HG02870 (cell line): Measurements from ENCODE around the gene THBS3.
A peak's percentile ranks its signal among the peaks of the same experiment; 100 is the strongest.
"Not testable (repeated sequence)": the region's sequence is repeated elsewhere in the genome, so short reads cannot be mapped to it uniquely, and the experiment has no call there.

ENCODE experiments used
- ATAC-seq: cut with Tn5 transposase; IDR thresholded peaks from one replicate; pipeline ENCODE4 v1.9.1; 2021; ENCODE audit warnings: mild to moderate bottlenecking, moderate library complexity; ENCODE audit not compliant: unreplicated experiment

THBS3 gene

GRCh38 chr1:155235375-155235774, 27.7 kb upstream of the THBS3 start:
- ATAC-seq, result not testable (repeated sequence)

- ATAC-seq, result not testable (repeated sequence)
Observed at GRCh38 chr1:155233502-155233901, 25.8 kb upstream of the THBS3 start.

- not testable (repeated sequence) for ATAC-seq
Observed at GRCh38 chr1:155232001-155232978, 24.6 kb upstream of the THBS3 start.

- ATAC-seq, result not testable (repeated sequence)
Observed at GRCh38 chr1:155231302-155231701, 23.6 kb upstream of the THBS3 start.

GRCh38 chr1:155228096-155228427, 20.4 kb upstream of the THBS3 start:
- no peak for ATAC-seq

GRCh38 chr1:155227261-155228095, 19.8 kb upstream of the THBS3 start:
- peak; percentile 89 for ATAC-seq

GRCh38 chr1:155226910-155227260, 19.2 kb upstream of the THBS3 start:
- ATAC-seq, result no peak

GRCh38 chr1:155226188-155226909, 18.7 kb upstream of the THBS3 start:
- ATAC-seq, result no peak

GRCh38 chr1:155225404-155225759, 17.7 kb upstream of the THBS3 start:
- not testable (repeated sequence) for ATAC-seq

GRCh38 chr1:155223047-155223446, 15.3 kb upstream of the THBS3 start:
- ATAC-seq, result no peak

GRCh38 chr1:155220211-155220965, 12.7 kb upstream of the THBS3 start:
- ATAC-seq, result not testable (repeated sequence)

- ATAC-seq, result no peak
Observed at GRCh38 chr1:155219592-155220031, 11.9 kb upstream of the THBS3 start.

- no peak for ATAC-seq
Observed at GRCh38 chr1:155218854-155219591, 11.3 kb upstream of the THBS3 start.

GRCh38 chr1:155214702-155215101, 7.0 kb upstream of the THBS3 start:
- not testable (repeated sequence) for ATAC-seq

- not testable (repeated sequence) for ATAC-seq
Observed at GRCh38 chr1:155212051-155212440, 4.3 kb upstream of the THBS3 start.

GRCh38 chr1:155211381-155212050, 3.8 kb upstream of the THBS3 start:
- not testable (repeated sequence) for ATAC-seq

- no peak for ATAC-seq
Observed at GRCh38 chr1:155210314-155211104, 2.8 kb upstream of the THBS3 start.

GRCh38 chr1:155209312-155209721, 1.6 kb upstream of the THBS3 start:
- no peak for ATAC-seq
